IMR-90 (cell line): ENCODE data around the gene TRDN. TPM values are rescaled to one million over a fixed set of nuclear protein-coding genes. Genes with fewer than 3 reads are reported as not detected.

Experiments
- ATAC-seq: fragments of 200-7000 bp; cut with Tn5 transposase; 2 replicates; pipeline ENCODE4 v1.9.1; 2020; ENCODE audit warnings: low read depth, mild to moderate bottlenecking, moderate library complexity
- BruUV-seq: library from RNA; stranded (reverse); fragments of 400-500 nt; replicated peaks from 2 replicates; lab custom pipeline; 2021; lab: Mats Ljungman, UMichigan
- CTCF ChIA-PET: fragments of 300-600 bp; formaldehyde crosslinking; extraction: SDS; loops from one replicate; lab custom pipeline; 2021; ENCODE audit warnings: antibody characterized with exemption; lab: Yijun Ruan, JAX
- POLR2A ChIA-PET: fragments of 300-600 bp; sonication (Branson Sonifier 250); formaldehyde crosslinking; loops from one replicate; lab custom pipeline; 2022; ENCODE audit warnings: antibody characterized with exemption; ENCODE audit not compliant: unreplicated experiment; lab: Charles Lee
- DNase-seq: peaks from one replicate; pipeline ENCODE4 v3.0.0; 2013
- H2AFZ ChIP-seq: replicated peaks from 2 replicates; pipeline ENCODE3; 2013; ENCODE audit warnings: low read length, mild to moderate bottlenecking; ENCODE audit not compliant: poor library complexity
- H2AK5ac ChIP-seq: 2 replicates; pipeline ENCODE4 v1.6.1; 2013; ENCODE audit warnings: low read depth, low read length, inconsistent platforms
- H2AK9ac ChIP-seq: replicated peaks from 2 replicates; pipeline ENCODE3; 2013; ENCODE audit warnings: mild to moderate bottlenecking, low read depth, low read length, moderate library complexity; ENCODE audit not compliant: poor library complexity
- H2BK120ac ChIP-seq: 2 replicates; pipeline ENCODE4 v1.6.1; 2013; ENCODE audit warnings: low read depth, low read length, inconsistent platforms
- H2BK15ac ChIP-seq: 3 replicates; pipeline ENCODE4 v1.6.1; 2013; ENCODE audit warnings: low read depth, low read length, inconsistent platforms
- H2BK20ac ChIP-seq: 2 replicates; pipeline ENCODE4 v1.6.1; 2013; ENCODE audit warnings: low read depth, mild to moderate bottlenecking, inconsistent platforms, low read length, moderate library complexity
- H2BK5ac ChIP-seq: 2 replicates; pipeline ENCODE4 v1.6.1; 2013; ENCODE audit warnings: mild to moderate bottlenecking, low read depth, low read length, inconsistent platforms; ENCODE audit not compliant: poor library complexity, severe bottlenecking
- H3K14ac ChIP-seq: replicated peaks from 2 replicates; pipeline ENCODE4 v1.6.1; 2013; ENCODE audit warnings: low read depth, low read length, inconsistent platforms
- H3K18ac ChIP-seq: 2 replicates; pipeline ENCODE4 v1.6.1; 2013; ENCODE audit warnings: low read depth, low read length, control low read depth
- H3K23ac ChIP-seq: 2 replicates; pipeline ENCODE4 v1.6.1; 2013; ENCODE audit warnings: low read depth, low read length, inconsistent platforms
- H3K27ac ChIP-seq: 2 replicates; pipeline ENCODE4 v1.5.1; 2013; ENCODE audit warnings: mild to moderate bottlenecking, control low read depth, low read length; ENCODE audit not compliant: insufficient read depth
- H3K27me3 ChIP-seq: 2 replicates; pipeline ENCODE4 v1.6.1; 2013; ENCODE audit warnings: low read length; ENCODE audit not compliant: control insufficient read depth, insufficient read depth
- H3K36me3 ChIP-seq: 2 replicates; pipeline ENCODE4 v1.6.1; 2013; ENCODE audit warnings: low read length, mixed read lengths; ENCODE audit not compliant: control insufficient read depth, insufficient read depth
- H3K4ac ChIP-seq: 2 replicates; pipeline ENCODE4 v1.6.1; 2013; ENCODE audit warnings: low read depth, low read length, inconsistent platforms
- H3K4me1 ChIP-seq: 2 replicates; pipeline ENCODE4 v1.6.1; 2013; ENCODE audit warnings: low read length, mixed read lengths; ENCODE audit not compliant: control insufficient read depth, insufficient read depth
- H3K4me2 ChIP-seq: 2 replicates; pipeline ENCODE4 v1.6.1; 2013; ENCODE audit warnings: low read depth, mild to moderate bottlenecking, control low read depth, low read length, moderate library complexity
- H3K4me3 ChIP-seq: 2 replicates; pipeline ENCODE4 v1.5.1; 2013; ENCODE audit warnings: low read depth, mild to moderate bottlenecking, control low read depth, low read length, moderate library complexity; ENCODE audit not compliant: insufficient read depth
- H3K56ac ChIP-seq: 2 replicates; pipeline ENCODE4 v1.6.1; 2013; ENCODE audit warnings: low read length, inconsistent platforms; ENCODE audit not compliant: insufficient read depth; ENCODE audit errors: extremely low read depth
- H3K79me1 ChIP-seq, 2 experiments: 2 replicates each; pipeline ENCODE4 v1.6.1; 2013; ENCODE audit warnings: low read length in 2 of 2, inconsistent platforms in 1 of 2, low read depth in 1 of 2
- H3K9ac ChIP-seq: 2 replicates; pipeline ENCODE4 v1.6.1; 2013; ENCODE audit warnings: low read depth, low read length, control low read depth
- H3K9me1 ChIP-seq: 2 replicates; pipeline ENCODE4 v1.6.1; 2013; ENCODE audit warnings: low read length, inconsistent platforms; ENCODE audit not compliant: insufficient read depth
- H3K9me3 ChIP-seq: 2 replicates; pipeline ENCODE4 v1.6.1; 2013; ENCODE audit warnings: low read length; ENCODE audit not compliant: control insufficient read depth, insufficient read depth
- H4K20me1 ChIP-seq: 2 replicates; pipeline ENCODE4 v1.6.1; 2013; ENCODE audit warnings: low read length, inconsistent platforms; ENCODE audit not compliant: insufficient read depth
- H4K5ac ChIP-seq: 2 replicates; pipeline ENCODE4 v1.6.1; 2013; ENCODE audit warnings: mild to moderate bottlenecking, low read depth, low read length, control low read depth
- H4K8ac ChIP-seq, 2 experiments: 2 replicates each; pipeline ENCODE4 v1.6.1; 2013; ENCODE audit warnings: low read depth in 2 of 2, low read length in 2 of 2, control low read depth in 1 of 2, inconsistent platforms in 1 of 2
- H4K91ac ChIP-seq: 2 replicates; pipeline ENCODE4 v1.6.1; 2013; ENCODE audit warnings: low read depth, low read length, inconsistent platforms; ENCODE audit not compliant: insufficient read depth
- CEBPB ChIP-seq: IDR thresholded peaks from 2 replicates; pipeline ENCODE4 v1.6.1; 2012; ENCODE audit warnings: low read depth, low read length, improper control_type of control experiment
- CTCF ChIP-seq: conservative IDR thresholded peaks from 2 replicates; pipeline ENCODE4 v1.5.1; 2012; ENCODE audit warnings: mild to moderate bottlenecking, low read depth, low read length, improper control_type of control experiment
- RCOR1 ChIP-seq: IDR thresholded peaks from 2 replicates; pipeline ENCODE4 v1.6.1; 2012; ENCODE audit warnings: mild to moderate bottlenecking, low read length, improper control_type of control experiment; ENCODE audit not compliant: insufficient replicate concordance
- RFX5 ChIP-seq: IDR thresholded peaks from 2 replicates; pipeline ENCODE4 v1.8.0; 2012; ENCODE audit warnings: low read depth, mild to moderate bottlenecking, low read length, moderate library complexity
- WGBS, 2 experiments: methylation state at CpG; one replicate each; pipeline versions ENCODE4 v1.1.5 to v1.1.7; 2013; ENCODE audit warnings: missing lambda C conversion rate in 2 of 2; ENCODE audit not compliant: insufficient read length in 1 of 2; ENCODE audit errors: extremely low coverage in 2 of 2; 5-methylcytosine and 5-hydroxymethylcytosine counted together
- dilution Hi-C: fragments of 300-500 bp; cut with HindIII; formaldehyde crosslinking; loops from one replicate; pipeline ENCODE4 v1.14.3; 2018; ENCODE audit warnings: low sequenced_read_pairs; ENCODE audit not compliant: unreplicated experiment
- in situ Hi-C: fragments of 300-500 bp; cut with MboI; formaldehyde crosslinking; loops from 3 replicates; pipeline ENCODE4 v1.14.3; 2019; ENCODE audit warnings: low sequenced_read_pairs, inconsistent platforms, mixed read lengths
- intact Hi-C: fragments of 100-400 bp; cut with micrococcal nuclease; formaldehyde crosslinking; loops from 2 replicates; pipeline ENCODE4 v1.10.0; 2022
- polyA plus RNA-seq, 3 experiments: library from polyadenylated mRNA; depleted of rRNA; stranded (reverse); fragments of >200 nt; gene quantifications; 2 replicates each; pipeline ENCODE4 v1.2.3, GENCODE V29; 2012; ENCODE audit warnings: low replicate concordance in 1 of 3
- total RNA-seq: library from RNA; depleted of rRNA; stranded (reverse); fragments of >200 nt; gene quantifications from 2 replicates; pipeline ENCODE4 v1.2.3, GENCODE V29; 2012

TRDN gene
- total and polyA plus RNA-seq, 2 of the 4 experiments (the other 2 are of a cell fraction) = not detected

DNA sequence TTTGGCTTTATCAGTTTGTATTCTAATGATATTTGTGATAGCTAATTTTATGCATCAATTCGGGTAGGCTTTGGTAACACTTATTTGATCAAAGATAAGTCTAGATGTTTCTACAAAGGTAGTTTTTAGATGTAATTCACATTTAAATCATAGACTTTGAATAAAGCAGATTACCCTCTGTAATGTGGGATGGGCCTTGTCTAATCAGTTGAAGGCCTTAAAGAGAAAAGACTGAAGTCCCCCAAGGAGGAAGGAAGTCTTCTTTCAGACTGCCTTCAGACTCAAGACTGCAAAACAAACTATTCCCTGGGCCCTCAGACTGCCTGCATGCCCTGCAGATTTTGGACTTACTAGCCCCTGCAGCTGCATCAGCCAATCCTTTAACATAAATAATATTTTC is 178.5 kb downstream of the TRDN start:
- Histone ChIP-seq H2BK120ac (no peak overlapping the region), H4K5ac (no peak overlapping the region), H3K4me2 (no peak overlapping the region), H3K27ac (no peak overlapping the region), H3K18ac (no peak overlapping the region), H3K27me3 (no peaks in the 10 kb centered on the region), H4K20me1 (no peaks in the 10 kb centered on the region), H2AFZ (no peak overlapping the region), H4K8ac (no peak overlapping the region), H2BK5ac (no peak overlapping the region), H2BK20ac (no peak overlapping the region), H3K79me1 (no peaks in the 10 kb centered on the region), H3K9me1 (no peaks in the 10 kb centered on the region), H3K23ac (no peak overlapping the region), H3K9ac (no peak overlapping the region), H2AK9ac (no peak overlapping the region), H2AK5ac (no peak overlapping the region), H4K91ac (no peak overlapping the region), H3K4me1 (no peaks in the 10 kb centered on the region), H3K56ac (no peak overlapping the region), H3K4ac (no peak overlapping the region), H3K4me3 (no peak overlapping the region), H2BK15ac (no peak overlapping the region), H3K9me3 (no peaks in the 10 kb centered on the region; the same call in 1 of the 2 replicates), H3K14ac (no peak overlapping the region), H3K36me3 (no peaks in the 10 kb centered on the region)
- no peak for ATAC-seq
- WGBS, 2 experiments = no CpG with 5 or more reads among the region's 1 CpG
- intact Hi-C loops (no loop called here), in situ Hi-C loops (no loop called here), dilution Hi-C loops (no loop called here)
- TF ChIP-seq CTCF (no peak), RFX5 (no peak), RCOR1 (no peak), CEBPB (no peak)
- POLR2A ChIA-PET = no interaction called here
- no peak for DNase-seq
- no TSS peak for BruUV-seq
- CTCF ChIA-PET = no interaction called here
